ENCODE results near the gene PACRG.

PACRG gene

DNA sequence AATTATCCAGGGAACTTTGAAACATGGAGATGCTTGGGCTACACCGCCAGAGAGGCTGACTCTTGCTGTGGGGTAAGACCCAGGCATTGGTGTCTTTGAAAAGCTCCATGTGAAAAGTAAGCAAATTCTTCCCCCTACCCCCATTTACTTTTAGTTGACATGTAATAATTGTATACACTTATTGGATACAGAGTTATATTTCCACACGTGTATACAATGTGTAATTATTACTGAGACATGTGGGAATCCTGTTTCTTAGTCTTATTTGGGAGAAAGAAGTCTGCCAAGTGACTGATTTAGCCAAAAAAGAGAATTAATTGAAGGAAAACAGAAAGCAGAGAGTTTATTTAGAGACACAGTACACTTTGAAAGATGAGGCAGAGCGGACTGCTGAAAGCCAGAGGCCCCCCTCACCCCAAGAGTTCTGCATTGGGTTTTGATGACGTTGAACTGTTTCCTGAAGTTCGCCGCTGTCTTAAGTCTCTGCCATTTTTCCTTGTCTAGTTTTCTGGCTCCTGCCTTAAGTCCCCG lies 193.8 kb downstream of the PACRG start:
- Histone ChIP-seq H3K4me3 (ENCODE audit: low read length) (no peak overlapping the region), H3K27me3 (ENCODE audit: control insufficient read depth, insufficient read depth, low read length) (no peaks in the 10 kb centered on the region), H3K4me1 (ENCODE audit: control insufficient read depth, insufficient read depth, low read length) (no peaks in the 10 kb centered on the region), H3K9me3 (ENCODE audit: control insufficient read depth, low read length) (no peaks in the 10 kb centered on the region), H3K36me3 (ENCODE audit: control insufficient read depth, insufficient read depth, low read length) (no peaks in the 10 kb centered on the region), H3K9ac (ENCODE audit: low read length) (no peak overlapping the region)

DNA sequence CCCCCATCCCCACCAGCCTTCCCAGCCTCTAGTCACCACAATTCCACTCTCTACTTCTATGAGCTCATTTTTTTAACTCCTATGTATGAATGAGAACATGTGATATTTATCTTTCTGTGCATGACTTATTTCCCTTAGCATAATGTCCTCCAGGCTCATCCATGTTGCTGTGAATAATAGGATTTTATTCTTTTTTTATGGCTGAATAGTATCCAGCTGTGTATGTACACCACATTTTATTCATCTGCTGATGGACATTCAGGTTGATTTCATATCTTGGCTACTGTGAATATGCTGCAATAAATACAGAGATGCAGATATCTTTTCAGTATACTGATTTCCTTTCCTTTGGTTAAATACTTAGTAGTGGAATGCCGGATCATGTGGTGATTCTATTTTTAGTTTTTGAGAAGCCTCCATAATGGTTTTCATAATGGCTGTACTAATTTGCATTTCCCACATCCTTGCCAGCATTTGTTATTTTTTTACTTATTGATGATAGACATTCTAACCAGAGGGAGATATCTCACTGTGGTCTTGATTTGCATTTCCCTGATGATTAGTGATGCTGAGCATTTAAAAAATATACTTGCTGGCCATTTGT lies 194.9 kb downstream of the PACRG start:
- H3K36me3 ChIP-seq (ENCODE audit: control insufficient read depth, insufficient read depth, low read length), result no peaks in the 10 kb centered on the region
- no peaks in the 10 kb centered on the region for H3K4me1 ChIP-seq (ENCODE audit: control insufficient read depth, insufficient read depth, low read length)
- no peak overlapping the region for H3K9ac ChIP-seq (ENCODE audit: low read length)
- H3K27me3 ChIP-seq (ENCODE audit: control insufficient read depth, insufficient read depth, low read length), result no peaks in the 10 kb centered on the region
- no peaks in the 10 kb centered on the region for H3K9me3 ChIP-seq (ENCODE audit: control insufficient read depth, low read length)
- no peak overlapping the region for H3K4me3 ChIP-seq (ENCODE audit: low read length)

DNA sequence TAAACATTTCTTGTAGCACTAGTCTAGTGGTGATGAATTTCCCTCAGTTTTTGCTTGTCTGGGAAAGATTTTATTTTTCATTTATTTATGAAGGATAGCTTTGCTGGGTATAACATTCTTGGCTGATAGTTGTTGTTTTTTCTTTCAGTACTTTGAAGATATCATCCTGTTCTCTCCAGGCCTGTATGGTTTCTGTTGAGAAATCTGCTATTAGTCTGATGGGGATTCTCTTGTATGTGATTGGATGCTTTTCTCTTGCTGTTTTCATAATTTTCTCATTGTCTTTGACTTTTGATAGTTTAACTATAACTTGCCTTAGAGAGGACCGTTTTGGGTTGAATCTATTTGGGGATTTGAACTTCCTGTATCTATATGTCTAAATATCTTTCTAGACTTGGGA lies 207.1 kb downstream of the PACRG start:
- Histone ChIP-seq H3K9me3 (ENCODE audit: control insufficient read depth, low read length) (no peaks in the 10 kb centered on the region), H3K27me3 (ENCODE audit: control insufficient read depth, insufficient read depth, low read length) (no peaks in the 10 kb centered on the region), H3K9ac (ENCODE audit: low read length) (no peak overlapping the region), H3K36me3 (ENCODE audit: control insufficient read depth, insufficient read depth, low read length) (no peaks in the 10 kb centered on the region), H3K4me3 (ENCODE audit: low read length) (no peak overlapping the region), H3K4me1 (ENCODE audit: control insufficient read depth, insufficient read depth, low read length) (no peaks in the 10 kb centered on the region)

DNA sequence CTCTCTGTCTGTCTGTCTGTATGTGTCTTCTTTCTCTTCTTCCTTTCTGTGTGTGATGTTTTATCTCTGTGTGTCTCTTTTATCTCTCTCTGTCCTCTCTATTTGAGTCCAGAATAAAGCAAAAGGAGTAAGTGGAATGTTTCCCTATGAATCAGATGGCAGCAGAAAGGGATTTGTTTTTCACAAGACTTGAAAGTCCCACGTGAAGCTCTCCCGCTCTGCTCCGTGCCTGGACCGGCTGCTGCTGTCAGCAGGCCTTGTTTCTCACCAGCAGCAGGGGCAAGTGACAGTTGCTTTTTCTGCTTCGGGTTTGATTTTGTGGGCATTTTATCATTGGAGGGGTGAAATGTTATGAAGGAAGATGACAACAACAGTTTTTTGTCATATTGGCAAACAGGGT lies 212.7 kb downstream of the PACRG start:
- no peak overlapping the region for H3K4me3 ChIP-seq (ENCODE audit: low read length)

DNA sequence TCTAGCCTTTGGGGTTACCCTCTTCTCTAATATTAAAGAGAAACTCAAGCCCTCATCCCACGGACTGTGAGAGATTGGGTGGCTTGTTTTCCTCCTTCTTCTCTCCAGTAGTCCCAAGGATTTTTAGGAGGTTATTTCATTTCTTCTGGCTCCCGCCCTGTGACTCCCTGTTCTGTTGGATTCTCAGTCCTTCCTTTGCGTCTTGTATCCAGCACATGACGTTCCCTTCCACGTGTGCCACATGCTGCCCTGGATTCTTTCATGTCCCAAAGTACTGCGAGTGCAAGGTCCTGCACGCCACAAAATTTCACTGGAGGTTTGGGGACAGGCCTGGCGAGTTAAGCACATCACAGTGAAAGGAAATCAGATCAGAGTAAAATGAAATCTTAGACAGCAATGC lies 213.4 kb downstream of the PACRG start:
- no peak overlapping the region for H3K4me3 ChIP-seq (ENCODE audit: low read length)
- H3K9ac ChIP-seq (ENCODE audit: low read length), result no peak overlapping the region

More for the DNA sequence above, 212.7 kb downstream of the PACRG start:
- Histone ChIP-seq H3K9ac (ENCODE audit: low read length) (no peak overlapping the region), H3K27me3 (ENCODE audit: control insufficient read depth, insufficient read depth, low read length) (no peaks in the 10 kb centered on the region), H3K4me1 (ENCODE audit: control insufficient read depth, insufficient read depth, low read length) (no peaks in the 10 kb centered on the region), H3K9me3 (ENCODE audit: control insufficient read depth, low read length) (no peaks in the 10 kb centered on the region), H3K36me3 (ENCODE audit: control insufficient read depth, insufficient read depth, low read length) (no peaks in the 10 kb centered on the region)

DNA sequence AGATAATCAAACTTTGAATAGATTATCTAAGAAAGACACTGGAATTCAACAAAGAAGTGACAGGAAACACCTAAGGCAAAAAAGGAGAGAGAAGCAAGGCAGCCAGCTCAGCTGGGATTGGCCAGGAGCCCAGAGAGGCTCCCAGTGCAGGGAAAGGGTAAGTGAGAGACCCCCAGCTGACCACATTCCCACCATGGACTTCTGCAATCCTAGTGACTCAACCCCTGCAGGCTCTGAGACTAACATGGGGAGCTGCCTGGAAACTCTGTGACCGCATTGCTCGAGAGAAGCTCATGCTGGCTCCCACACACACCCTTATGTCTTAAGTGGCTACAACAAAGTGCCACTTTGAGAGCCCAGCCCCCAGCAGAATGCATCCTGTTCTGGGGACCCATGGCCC lies 215.1 kb downstream of the PACRG start:
- no peaks in the 10 kb centered on the region for H3K9me3 ChIP-seq (ENCODE audit: control insufficient read depth, low read length)
- H3K4me3 ChIP-seq (ENCODE audit: low read length), result no peak overlapping the region
- H3K36me3 ChIP-seq (ENCODE audit: control insufficient read depth, insufficient read depth, low read length), result no peaks in the 10 kb centered on the region
- no peak overlapping the region for H3K9ac ChIP-seq (ENCODE audit: low read length)
- H3K27me3 ChIP-seq (ENCODE audit: control insufficient read depth, insufficient read depth, low read length), result no peaks in the 10 kb centered on the region
- H3K4me1 ChIP-seq (ENCODE audit: control insufficient read depth, insufficient read depth, low read length), result no peaks in the 10 kb centered on the region

More for the DNA sequence above, 213.4 kb downstream of the PACRG start:
- Histone ChIP-seq H3K27me3 (ENCODE audit: control insufficient read depth, insufficient read depth, low read length) (no peaks in the 10 kb centered on the region), H3K36me3 (ENCODE audit: control insufficient read depth, insufficient read depth, low read length) (no peaks in the 10 kb centered on the region), H3K4me1 (ENCODE audit: control insufficient read depth, insufficient read depth, low read length) (no peaks in the 10 kb centered on the region), H3K9me3 (ENCODE audit: control insufficient read depth, low read length) (no peaks in the 10 kb centered on the region)

DNA sequence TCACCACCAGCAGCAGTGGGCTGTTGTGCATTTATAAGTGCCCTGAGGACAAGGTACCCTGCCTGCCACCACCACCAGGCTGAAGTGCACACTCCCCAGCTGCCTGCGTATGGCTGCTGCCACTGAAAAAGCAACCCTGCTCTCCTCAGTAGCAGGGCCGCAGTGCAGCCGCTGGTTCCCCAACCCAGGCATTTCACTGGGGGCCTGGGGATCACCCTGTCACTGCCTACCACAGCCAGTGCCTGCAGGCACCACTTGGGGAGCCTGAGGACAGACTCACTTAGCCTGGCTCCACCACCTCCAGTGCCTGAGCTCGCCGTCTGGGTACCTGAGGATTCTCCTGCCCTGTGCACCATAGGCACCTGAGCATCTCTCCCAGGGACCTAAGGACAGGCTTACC lies 215.6 kb downstream of the PACRG start:
- H3K4me3 ChIP-seq (ENCODE audit: low read length), result no peak overlapping the region
- H3K9ac ChIP-seq (ENCODE audit: low read length), result no peak overlapping the region
- no peaks in the 10 kb centered on the region for H3K9me3 ChIP-seq (ENCODE audit: control insufficient read depth, low read length)
- no peaks in the 10 kb centered on the region for H3K27me3 ChIP-seq (ENCODE audit: control insufficient read depth, insufficient read depth, low read length)
- H3K36me3 ChIP-seq (ENCODE audit: control insufficient read depth, insufficient read depth, low read length), result no peaks in the 10 kb centered on the region
- H3K4me1 ChIP-seq (ENCODE audit: control insufficient read depth, insufficient read depth, low read length), result no peaks in the 10 kb centered on the region

DNA sequence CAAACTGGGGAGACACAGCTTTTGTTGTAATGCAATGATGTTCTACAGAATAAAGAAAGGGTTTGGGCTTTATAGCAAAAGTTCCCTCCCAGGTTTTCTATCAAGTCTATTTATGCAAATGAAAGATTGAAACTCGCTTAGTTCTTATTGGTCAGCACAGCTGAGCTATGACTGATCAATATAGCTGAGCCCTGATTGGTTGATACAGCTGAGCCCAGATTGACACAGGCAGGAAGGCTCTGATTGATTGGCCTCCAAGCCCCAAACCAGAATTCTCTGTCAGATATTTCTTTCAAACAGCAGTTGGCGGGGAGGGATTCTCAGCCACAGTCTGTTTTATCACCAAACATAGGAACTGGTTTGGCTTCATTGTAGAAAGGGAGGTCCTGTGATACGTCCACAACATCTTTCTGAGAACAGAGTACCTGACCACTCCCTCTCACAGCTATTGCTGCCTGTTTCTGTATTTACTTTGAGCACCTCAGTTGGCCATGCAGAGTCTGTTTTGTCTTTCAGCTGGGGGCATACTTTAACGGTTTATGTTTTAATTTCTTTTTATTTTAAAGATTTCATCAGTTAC lies 223.5 kb downstream of the PACRG start:
- Histone ChIP-seq H3K9me3 (ENCODE audit: control insufficient read depth, low read length) (no peaks in the 10 kb centered on the region), H3K4me1 (ENCODE audit: control insufficient read depth, insufficient read depth, low read length) (no peaks in the 10 kb centered on the region), H3K36me3 (ENCODE audit: control insufficient read depth, insufficient read depth, low read length) (no peaks in the 10 kb centered on the region)

DNA sequence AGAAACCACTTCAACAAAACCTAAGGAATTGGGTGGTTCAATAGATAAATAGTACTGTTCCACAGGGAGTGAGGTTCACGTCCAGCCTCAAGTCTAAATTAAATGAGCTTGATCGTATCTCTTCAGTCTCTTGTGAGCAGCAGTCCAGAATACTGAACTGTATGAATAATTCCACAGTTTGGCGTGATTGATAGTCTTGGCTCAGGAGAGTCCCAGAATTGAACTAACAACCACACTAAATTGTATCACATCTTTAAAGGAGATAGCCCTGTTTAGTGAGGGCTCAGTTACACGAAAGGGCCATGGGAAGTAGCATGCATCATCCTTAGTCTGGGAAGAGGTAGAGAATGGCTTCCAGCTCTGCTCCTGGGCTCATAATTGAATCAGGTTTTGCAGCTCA lies 224.6 kb downstream of the PACRG start:
- H3K36me3 ChIP-seq (ENCODE audit: control insufficient read depth, insufficient read depth, low read length), result no peaks in the 10 kb centered on the region

More for the DNA sequence above, 223.5 kb downstream of the PACRG start:
- no peak overlapping the region for H3K9ac ChIP-seq (ENCODE audit: low read length)
- H3K4me3 ChIP-seq (ENCODE audit: low read length), result no peak overlapping the region
- H3K27me3 ChIP-seq (ENCODE audit: control insufficient read depth, insufficient read depth, low read length), result no peaks in the 10 kb centered on the region

DNA sequence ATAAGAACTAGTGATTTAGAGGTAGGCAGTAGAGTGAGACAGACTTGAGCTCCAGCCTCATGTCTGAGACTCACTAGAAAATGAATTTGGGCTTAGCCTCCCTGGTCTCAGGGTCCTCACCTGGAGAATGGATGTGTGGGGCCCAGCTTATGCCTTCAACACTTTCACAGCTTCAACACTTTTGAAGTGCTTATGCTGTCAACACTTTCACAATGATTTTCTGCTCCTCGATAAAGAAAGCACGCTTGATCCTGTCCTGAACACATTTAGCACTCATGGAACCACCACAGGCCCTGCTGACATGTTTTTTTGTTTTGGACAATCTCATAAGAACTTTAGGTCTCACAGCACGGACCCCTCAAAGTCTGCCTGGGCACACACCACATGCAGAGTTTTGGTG lies 229.3 kb downstream of the PACRG start:
- Histone ChIP-seq H3K9ac (ENCODE audit: low read length) (no peak overlapping the region), H3K4me3 (ENCODE audit: low read length) (no peak overlapping the region), H3K36me3 (ENCODE audit: control insufficient read depth, insufficient read depth, low read length) (no peaks in the 10 kb centered on the region), H3K9me3 (ENCODE audit: control insufficient read depth, low read length) (no peaks in the 10 kb centered on the region), H3K4me1 (ENCODE audit: control insufficient read depth, insufficient read depth, low read length) (no peaks in the 10 kb centered on the region), H3K27me3 (ENCODE audit: control insufficient read depth, insufficient read depth, low read length) (no peaks in the 10 kb centered on the region)

More for the DNA sequence above, 224.6 kb downstream of the PACRG start:
- Histone ChIP-seq H3K4me1 (ENCODE audit: control insufficient read depth, insufficient read depth, low read length) (no peaks in the 10 kb centered on the region), H3K9ac (ENCODE audit: low read length) (no peak overlapping the region), H3K27me3 (ENCODE audit: control insufficient read depth, insufficient read depth, low read length) (no peaks in the 10 kb centered on the region), H3K4me3 (ENCODE audit: low read length) (no peak overlapping the region), H3K9me3 (ENCODE audit: control insufficient read depth, low read length) (no peaks in the 10 kb centered on the region)

DNA sequence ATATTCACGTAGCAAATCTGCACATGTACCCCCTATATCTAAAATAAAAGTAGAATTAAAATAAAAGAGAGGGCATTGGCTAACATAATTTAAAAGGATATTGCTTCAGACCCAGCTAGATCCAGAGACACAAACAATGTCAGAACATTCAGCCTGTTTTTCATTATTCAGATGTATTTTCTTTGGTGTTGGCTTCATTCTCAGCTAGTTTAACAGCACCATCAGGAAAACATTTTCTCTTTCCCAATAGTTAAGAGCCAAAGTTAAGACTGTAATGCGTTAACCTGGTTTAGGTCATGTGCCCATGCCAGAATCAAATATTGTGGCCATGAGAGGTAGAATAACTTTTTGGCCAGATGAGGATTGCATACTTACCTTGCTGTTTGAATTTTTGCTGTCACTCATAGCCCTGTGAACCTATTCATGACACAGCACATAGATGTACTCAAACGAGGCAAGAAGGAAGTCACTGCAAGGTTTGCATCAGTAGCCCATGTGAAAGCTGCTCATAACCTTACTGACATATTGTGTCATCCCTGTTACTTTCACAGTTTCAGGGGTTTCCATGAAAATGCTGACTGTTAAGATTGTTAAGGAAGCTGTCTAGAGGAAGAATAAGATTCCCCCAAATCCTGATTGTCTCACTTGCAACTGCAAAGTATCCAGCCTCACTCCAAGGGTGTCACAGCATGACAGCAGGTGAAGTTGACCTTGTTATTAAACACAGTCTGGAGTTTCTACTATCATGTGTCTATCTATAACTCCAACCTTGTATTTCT lies 233.1 kb downstream of the PACRG start:
- Histone ChIP-seq H3K27me3 (ENCODE audit: control insufficient read depth, insufficient read depth, low read length) (no peaks in the 10 kb centered on the region), H3K9me3 (ENCODE audit: control insufficient read depth, low read length) (no peaks in the 10 kb centered on the region), H3K9ac (ENCODE audit: low read length) (no peak overlapping the region), H3K4me3 (ENCODE audit: low read length) (no peak overlapping the region), H3K36me3 (ENCODE audit: control insufficient read depth, insufficient read depth, low read length) (no peaks in the 10 kb centered on the region), H3K4me1 (ENCODE audit: control insufficient read depth, insufficient read depth, low read length) (no peaks in the 10 kb centered on the region)

DNA sequence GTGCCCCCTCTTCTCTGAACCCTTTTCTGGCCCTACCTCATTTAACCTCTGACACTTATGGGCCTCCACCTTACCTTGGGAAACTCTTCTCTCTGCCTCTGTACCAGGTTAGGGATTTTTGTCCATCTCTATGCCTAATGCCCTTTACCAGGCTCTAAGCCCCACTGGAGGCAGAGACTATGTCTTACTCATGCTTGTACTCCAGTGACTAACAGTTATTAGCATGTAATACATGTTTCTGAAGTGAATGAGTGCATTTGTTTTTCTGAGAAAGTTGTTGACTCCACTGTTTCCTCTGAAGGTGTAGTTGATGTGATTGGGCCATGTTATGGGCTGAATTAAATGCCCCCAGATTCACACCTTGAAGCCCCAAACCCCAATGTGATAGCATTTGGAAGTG lies 234.3 kb downstream of the PACRG start:
- H3K36me3 ChIP-seq (ENCODE audit: control insufficient read depth, insufficient read depth, low read length), result no peaks in the 10 kb centered on the region
- no peaks in the 10 kb centered on the region for H3K9me3 ChIP-seq (ENCODE audit: control insufficient read depth, low read length)
- no peaks in the 10 kb centered on the region for H3K4me1 ChIP-seq (ENCODE audit: control insufficient read depth, insufficient read depth, low read length)
- no peak overlapping the region for H3K9ac ChIP-seq (ENCODE audit: low read length)
- no peaks in the 10 kb centered on the region for H3K27me3 ChIP-seq (ENCODE audit: control insufficient read depth, insufficient read depth, low read length)
- H3K4me3 ChIP-seq (ENCODE audit: low read length), result no peak overlapping the region
